ENCODE results near the gene MYO9B. TPM values are rescaled to one million over a fixed set of nuclear protein-coding genes. Genes with fewer than 3 reads are reported as not detected.

The MYO9B gene
- total RNA-seq, 4 donors from 2014 or later = 72.0 to 158 (median 82.8) TPM

DNA sequence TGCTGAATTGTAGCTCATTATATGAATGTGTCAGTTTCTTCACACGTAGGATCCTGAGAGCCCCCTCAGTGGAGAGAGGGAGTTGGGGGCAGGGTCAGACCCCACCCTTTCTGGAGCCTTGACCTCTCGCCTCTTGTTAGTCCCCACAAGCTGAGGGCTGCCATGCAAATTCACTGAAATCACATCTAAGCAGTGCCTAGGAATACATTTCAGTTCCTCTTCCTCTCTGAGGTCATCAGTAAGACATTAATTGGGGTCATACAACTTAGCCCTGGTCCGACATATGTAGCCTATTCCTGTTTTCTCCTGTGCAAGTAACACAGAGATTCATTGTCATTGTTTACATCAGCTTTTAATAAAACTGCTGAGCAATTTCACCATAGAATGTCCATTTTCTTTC is 30.0 kb downstream of the MYO9B start:
- TF ChIP-seq, protein P1, sequence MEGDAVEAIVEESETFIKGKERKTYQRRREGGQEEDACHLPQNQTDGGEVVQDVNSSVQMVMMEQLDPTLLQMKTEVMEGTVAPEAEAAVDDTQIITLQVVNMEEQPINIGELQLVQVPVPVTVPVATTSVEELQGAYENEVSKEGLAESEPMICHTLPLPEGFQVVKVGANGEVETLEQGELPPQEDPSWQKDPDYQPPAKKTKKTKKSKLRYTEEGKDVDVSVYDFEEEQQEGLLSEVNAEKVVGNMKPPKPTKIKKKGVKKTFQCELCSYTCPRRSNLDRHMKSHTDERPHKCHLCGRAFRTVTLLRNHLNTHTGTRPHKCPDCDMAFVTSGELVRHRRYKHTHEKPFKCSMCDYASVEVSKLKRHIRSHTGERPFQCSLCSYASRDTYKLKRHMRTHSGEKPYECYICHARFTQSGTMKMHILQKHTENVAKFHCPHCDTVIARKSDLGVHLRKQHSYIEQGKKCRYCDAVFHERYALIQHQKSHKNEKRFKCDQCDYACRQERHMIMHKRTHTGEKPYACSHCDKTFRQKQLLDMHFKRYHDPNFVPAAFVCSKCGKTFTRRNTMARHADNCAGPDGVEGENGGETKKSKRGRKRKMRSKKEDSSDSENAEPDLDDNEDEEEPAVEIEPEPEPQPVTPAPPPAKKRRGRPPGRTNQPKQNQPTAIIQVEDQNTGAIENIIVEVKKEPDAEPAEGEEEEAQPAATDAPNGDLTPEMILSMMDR (IDR thresholded peaks at IDR 0.05; ENCODE audit: low read depth) = no peak

DNA sequence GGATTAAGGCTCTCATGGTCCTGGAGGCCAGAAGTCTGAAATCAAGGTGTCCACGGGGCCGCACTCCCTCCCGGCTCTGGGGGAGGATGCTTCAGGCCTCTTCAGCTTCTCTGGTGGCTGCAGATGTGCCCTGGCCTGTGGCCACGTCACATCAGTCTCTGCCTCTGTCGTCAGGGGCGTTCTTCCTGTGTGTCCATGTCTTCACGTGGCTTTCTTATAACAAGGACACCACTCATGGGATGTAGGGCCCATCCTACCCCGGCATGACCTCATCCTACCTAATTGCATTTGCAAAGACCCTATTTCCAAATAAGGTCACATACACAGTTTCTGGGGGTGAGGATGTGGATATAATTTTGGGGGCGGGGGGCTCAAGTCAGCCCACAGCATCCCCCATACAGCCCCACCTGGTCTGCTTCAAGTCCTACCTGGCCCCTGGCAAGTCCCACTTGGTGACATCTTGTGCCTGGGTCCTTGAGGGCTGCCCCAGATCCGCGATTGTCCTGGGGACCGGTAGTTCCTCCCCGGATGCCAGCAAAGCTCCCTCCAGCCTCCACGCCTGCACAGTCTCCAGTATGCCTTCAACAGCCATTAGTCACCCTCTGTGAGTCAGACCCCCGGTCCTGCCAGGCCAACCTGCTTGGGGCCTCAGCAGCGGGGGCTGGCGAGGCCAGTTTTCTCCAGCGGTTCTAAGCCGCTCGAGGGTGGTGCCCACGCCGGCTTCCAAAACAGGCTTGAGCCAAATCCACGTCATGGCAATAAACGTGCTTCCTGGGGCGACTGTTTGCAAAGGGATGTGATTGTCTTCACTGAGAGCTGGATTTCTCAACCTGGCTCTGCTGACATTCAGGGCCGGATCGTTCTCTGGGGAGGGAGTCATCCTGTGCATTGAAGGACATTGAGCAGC is 32.2 kb downstream of the MYO9B start:
- TF ChIP-seq, protein P1 (IDR thresholded peaks at IDR 0.05; ENCODE audit: low read depth) = no peak

DNA sequence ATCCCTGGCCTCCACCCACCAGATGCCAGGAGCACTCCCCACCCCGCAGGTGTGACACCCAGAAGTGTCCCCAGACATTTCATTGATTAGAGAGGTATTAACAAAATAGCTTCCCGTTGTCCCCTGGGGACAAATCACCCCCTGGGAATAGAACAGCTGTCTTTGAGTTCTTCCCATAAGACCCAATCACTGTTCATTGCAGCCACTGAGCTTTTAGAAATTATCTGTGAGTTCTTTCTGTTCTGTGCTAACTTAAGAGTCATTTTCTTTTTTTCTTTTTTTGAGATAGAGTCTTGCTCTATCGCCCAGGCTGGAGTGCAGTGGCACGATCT is 32.8 kb downstream of the MYO9B start:
- TF ChIP-seq, protein P1 (IDR thresholded peaks at IDR 0.05; ENCODE audit: low read depth) = no peak

DNA sequence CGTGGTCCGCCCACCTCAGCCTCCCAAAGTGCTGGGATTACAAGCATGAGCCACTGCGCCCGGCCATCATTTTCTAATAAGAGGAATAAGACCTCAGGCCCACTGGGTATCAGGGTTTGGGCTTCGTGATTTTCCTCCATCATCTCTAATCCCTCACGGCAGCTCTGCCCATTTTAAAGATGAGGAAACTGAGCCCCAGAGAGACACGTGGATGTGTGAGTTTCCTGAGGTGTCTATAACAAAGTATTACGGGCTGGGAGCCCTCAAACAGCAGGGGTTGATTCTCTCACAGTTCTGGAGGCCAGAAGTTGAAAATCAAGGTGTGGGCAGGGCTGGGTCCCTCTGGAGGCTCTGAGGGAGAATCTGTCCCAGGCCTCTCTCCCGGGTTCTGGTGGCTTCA is 33.7 kb downstream of the MYO9B start:
- TF ChIP-seq, protein P1 (IDR thresholded peaks at IDR 0.05; ENCODE audit: low read depth) = no peak

DNA sequence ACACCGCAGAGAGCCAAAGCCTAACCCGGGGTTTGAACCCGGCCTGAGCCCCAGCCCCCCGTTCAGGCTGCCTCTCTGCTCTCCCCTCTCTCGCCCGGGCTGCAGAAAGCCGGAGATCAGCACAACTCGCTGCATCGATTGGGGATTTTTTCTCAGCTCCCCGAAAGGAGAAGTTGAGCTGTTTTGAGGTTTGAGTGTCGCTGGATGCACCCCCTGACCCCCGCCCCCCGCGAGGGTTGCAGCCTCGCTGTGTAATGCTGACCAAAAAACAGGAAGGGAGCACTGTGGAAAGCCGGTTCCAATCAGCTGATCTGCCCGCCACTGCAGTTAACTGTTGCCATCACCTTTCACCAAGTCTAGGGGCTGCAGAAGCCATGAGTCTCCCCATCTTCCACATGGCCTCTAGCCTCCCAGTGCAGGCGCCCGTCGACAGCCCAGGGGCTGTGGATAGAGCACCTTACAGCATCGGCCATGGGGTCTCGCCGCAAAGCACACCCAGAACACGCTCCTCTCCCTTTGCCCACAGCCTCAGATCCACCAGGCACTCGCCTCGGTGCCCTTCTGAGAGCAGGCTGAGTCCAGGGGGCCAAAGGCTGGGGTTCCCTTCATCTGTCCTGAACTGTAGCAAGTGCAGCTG is 34.5 kb downstream of the MYO9B start:
- TF ChIP-seq, protein P1 (IDR thresholded peaks at IDR 0.05; ENCODE audit: low read depth) = no peak

DNA sequence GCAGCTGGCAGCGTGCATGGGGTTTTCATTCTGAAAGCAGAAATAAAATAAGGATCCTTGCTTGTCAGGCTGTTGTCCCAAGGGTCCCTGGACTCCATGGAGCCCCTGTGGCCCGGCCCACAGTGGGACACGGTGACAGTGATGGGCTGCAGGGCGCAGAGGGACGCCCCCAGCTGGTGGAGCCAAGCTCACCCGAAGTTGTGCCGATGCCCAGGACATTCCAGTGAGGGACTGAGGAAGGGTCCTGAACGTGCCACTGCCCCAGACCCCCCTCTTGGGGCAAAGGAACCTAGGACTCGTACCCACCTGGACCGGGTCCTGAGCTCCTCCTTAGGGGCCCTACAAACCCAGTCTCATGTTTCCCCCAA is 35.0 kb downstream of the MYO9B start:
- TF ChIP-seq, protein P1 (IDR thresholded peaks at IDR 0.05; ENCODE audit: low read depth) = no peak

DNA sequence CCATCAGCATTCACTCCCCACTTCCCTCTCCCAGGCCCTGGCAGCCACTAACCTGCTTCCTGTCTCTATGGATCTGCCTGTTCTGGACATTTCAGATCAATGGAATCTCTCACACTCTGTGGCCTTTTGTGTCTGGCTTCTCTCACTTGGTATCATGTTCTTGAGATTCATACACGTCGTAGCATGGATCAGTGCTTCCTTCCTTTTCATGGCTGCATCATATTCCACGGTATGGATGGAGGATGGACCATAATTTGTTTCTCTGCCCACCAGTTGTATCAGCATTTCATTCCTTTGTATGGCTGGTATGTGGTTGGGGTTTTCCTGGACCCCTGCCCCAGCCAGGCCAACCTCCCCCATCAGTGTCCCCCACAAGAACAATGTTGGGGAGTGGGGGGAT is 36.2 kb downstream of the MYO9B start:
- TF ChIP-seq, protein P1 (IDR thresholded peaks at IDR 0.05; ENCODE audit: low read depth) = no peak

Data from subcutaneous adipose tissue (tissue), 4 donors.